ENCODE data around the gene XPO4.

XPO4 gene

GRCh38 chr13:20826843-20827560 lies 75.5 kb downstream of the XPO4 start:
- no peak for DNase-seq

GRCh38 chr13:20826301-20826700 lies 76.2 kb downstream of the XPO4 start:
- DNase-seq, result no peak

DNA sequence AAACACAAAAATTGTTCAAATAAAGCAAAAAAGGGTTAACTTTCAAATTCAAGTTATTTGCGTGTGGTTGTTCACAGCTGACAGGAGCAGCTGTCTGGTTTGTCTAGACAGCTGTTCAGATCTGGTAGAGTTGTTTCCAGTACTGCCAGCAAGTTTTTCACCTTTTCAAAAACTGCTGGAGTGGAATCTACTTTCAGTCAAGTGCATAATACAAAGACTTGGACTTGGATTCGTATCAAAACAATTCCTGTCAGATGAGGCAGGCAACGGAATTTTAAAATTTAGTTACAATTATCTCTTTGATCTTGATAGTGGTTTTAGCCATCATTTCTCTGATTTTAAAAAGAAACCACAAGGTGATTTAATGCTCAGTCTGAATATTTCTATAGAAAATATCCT lies 77.1 kb downstream of the XPO4 start:
- no peak for DNase-seq

- DNase-seq, result no peak
These were observed 77.6 kb downstream of the XPO4 start for GRCh38 chr13:20824762-20825476.

- DNase-seq, result no peak
These were observed 79.5 kb downstream of the XPO4 start for GRCh38 chr13:20823071-20823470.

GRCh38 chr13:20822406-20822805 lies 80.1 kb downstream of the XPO4 start:
- no peak for DNase-seq

DNA sequence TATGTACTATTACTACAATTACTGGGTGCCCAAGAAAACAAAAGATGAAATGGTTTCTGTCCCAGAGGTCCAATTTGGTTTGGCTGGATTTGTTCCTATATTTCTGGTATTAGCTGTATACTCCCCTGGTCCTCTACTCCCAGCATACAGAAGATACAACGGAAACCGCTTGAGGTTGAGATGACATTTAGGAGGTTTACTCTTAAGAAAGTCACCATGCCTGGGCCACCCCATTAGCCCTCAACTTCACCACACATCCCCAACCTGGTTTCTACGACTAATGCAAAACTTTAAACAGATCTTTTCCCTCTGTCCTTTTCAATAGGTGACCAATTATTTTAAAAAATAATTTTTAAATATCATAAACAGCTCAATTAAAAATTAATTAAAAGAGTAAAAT lies 82.8 kb downstream of the XPO4 start:
- no peak for DNase-seq

DNA sequence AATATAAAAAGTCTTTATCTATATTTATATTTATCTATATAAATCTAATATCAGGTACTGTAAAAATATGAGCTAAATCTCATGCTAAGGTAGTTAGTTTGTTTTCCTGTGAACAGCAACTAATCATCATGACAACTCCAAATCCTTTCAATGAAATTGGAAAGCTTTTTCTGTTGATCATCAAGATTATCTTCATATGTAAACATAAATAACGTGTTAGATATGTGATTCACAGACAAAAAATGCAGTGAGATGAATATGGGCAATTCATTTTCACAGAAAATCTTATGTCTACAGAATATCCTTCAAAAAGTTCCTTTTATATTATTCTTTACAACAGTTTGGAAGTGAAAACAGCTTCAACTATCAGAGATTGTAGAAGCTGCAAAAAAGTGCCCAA lies 87.1 kb downstream of the XPO4 start:
- no peak for DNase-seq

GRCh38 chr13:20814224-20814910 lies 88.2 kb downstream of the XPO4 start:
- peak in 1 of 2 experiments; percentile 31 for DNase-seq

- no peak for DNase-seq
These were observed 89.7 kb downstream of the XPO4 start for GRCh38 chr13:20812890-20813289.

DNA sequence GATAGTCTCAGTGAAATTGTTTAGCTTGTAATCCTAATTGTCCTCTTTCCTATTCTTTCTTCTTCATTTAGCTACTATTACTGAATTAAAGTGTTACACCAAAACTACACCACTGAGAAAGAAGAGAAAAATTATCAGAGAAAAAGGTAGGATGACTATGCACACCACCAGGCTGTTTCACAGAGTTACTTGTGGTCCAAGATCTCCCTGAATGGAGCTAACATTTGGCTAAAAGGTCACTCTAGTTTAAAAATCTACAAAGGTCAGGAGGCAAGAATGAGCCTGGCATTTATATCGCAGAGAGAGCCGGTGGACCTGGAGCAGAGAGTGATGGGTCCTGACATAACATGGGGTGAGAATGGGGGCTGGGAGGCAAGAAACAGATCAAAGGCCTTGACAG lies 91.7 kb downstream of the XPO4 start:
- no peak for DNase-seq

DNA sequence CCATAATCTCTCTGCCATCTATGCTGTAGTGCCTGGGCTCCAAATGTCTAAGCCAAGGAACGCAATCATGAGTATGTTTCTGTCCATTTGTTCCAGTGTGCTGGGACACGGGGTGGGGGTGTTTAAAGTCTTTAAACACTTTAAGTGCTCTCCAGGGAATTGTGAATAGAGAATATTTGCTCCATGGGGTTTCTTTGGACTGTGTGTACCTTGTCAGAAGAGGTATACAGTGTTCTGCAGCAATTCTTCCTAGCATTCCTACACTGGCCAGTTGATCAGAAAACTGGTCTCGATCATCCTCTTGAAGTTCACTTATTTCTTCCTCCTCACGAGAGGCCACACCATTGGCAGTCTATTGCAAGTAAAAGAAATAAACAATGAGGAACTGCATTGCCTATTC lies 93.7 kb downstream of the XPO4 start:
- DNase-seq, result no peak

DNA sequence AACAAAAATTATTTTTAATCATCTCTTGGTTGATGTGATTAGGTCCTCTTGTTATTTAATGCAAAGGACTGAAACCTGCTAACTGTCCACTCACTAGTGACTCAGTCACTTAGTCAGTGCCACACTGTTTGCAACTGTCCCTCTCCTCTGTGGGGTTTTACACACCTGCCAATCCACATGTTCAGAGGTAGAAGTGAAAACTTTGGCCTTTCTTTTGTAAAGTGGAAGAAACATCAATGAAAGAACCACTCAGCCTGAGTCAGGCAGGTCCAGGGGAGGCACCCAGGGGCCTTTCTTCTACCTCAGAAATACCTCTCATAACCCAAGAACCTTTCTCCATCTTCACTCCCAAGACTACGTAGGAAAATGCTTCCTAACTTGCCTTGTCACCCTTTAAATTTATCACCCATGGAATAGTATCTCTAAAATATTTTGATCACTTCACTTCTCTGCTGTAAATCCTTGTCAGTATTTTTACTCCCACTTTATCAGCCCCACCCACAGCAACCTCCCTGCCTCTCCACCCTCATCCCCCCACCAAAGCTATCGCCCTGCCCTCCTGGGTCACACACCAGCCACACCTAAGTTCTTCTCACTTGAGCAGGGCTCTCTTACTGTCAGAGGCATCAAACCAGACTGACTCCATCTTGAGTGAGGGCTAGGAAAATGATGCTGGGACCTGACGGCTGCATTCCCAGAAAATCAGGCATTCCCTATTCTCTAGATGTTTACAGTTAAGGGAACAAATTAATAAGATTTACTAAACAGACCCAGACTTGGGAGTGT lies 99.2 kb downstream of the XPO4 start:
- DNase-seq, result no peak

DNA sequence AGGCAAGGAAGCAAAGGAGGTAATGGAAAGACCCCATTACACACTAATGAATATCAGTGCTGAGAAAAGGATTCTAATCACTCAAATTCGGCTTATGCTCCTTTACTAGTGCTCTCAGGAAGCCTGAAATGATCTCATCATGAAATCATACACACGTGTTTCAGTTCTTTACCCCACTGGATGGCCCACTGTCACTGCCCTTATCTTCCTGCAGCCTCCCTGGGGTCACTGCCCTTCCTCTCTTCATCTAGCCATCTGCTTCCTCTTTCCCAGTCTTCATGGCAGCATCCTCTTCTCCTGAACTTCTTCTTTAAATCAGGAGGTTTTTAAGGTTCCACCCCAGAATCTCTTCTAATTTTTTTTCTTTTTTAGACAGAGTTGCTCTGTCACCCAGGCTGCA lies 100.8 kb downstream of the XPO4 start:
- no peak for DNase-seq

DNA sequence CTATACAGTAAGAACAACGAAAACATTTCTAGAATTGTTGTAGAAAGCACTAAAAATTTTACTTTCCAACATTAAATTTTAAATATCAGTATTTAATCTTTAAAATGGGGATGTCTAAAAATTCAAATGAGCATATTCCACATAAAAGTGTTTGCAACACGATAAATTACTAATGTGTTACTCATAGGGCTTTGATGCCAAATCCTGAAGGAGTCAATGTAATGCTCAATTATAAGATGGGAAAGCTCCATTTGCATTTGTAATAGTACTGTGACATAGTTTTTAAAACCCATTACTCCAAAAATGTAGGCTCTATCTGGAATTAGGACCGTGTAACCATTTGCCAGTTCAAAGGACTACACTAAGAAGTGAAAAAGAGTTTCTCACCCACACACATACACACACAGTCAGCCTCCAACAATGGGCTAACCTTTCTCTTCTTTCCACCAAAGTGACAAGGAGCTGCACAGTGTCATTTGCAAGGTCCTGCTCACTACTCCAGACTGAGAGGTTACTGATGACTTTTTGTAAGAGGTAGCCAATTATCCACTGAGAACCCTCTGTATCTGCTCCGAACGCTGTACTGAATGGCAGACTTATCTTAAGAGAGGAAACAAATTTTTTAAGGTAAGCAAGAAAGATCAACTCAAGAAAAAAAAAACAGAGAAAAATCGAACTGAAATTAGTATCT lies 102.7 kb downstream of the XPO4 start:
- no peak for DNase-seq

GRCh38 chr13:20798027-20798426 lies 104.5 kb downstream of the XPO4 start:
- DNase-seq, result no peak

GRCh38 chr13:20796791-20797508 lies 105.6 kb downstream of the XPO4 start:
- no peak for DNase-seq

DNA sequence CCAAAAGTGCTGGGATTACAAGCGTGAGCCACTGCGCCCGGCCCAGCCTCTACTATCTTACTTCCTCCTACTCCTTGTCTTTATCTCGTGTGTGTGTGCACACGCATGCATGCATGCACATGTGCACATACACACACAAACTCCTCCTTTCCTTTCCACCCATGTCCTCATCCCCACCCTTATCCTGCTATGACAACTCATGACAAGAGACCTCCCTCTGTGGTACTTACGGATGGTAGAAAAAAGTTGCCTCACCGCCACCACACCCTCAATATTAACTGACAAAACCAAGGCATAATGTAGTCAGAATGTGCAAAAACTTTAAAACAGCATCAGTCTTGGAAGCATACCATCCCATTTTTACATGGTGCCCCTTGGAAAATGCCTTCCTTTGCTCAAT lies 112.9 kb downstream of the XPO4 start:
- no peak for DNase-seq

DNA sequence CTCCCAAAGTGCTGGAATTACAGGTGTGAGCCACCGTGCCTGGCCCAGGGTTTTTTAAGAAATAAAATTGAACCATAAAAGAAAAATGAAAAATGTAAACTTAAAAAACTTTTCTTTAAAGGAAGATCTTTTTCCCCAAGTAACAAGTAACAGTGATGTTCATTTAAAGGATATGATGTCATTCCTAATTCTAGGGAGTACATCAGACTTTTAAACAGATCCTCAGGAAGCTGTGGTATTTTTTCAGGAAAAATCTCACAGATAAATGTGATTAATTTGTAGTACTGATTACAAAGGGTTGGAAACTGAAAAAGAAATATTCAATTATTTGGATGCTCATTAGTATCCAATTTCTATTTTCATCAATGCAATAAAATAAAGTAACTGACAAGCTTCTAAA lies 114.2 kb downstream of the XPO4 start:
- DNase-seq, result no peak

DNA sequence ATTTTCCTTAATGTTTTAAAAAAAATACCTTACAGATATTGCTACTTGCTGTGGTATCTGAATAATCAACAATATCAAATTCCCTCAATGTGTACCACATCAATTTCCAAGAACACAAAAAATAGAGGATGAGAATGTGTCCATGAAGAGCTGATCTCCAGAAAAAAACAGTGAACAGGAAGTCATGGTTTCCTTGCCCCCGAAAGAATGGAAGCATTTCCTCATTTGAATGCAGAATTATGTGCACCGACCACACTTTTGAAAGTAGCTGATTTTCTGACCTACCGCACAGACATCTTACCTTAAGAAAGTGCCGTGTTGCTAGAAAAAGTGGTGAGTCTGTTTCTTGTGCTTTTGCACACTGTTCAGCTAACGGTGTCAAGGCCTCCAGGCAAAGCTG lies 115.4 kb downstream of the XPO4 start:
- no peak for DNase-seq

DNA sequence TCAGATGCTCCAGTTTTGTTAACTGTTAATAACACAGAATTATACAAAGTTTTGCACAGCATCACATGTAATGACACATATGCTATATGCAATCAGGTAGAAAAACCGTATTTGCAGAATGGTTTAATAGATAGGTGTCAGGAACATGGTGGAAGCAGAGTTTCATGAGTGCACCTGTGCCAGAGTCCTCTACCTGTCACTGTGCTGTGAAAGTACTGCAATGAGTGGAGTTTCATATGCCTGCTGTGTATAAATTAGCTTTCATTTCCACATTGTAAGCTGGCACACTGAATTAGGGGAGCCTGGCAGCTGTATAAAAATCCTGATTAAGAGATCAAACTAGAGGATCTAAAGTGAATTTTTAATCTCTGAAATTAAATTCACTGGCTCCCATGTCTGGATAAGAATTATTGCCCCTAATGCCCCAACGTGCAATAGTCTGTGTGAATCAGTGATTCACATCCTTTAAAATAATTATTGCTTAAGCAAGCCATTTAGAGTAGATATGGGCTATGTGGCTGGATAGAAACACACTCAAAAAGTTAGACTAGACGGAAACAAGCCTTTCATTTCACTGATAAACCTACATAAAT lies 120.3 kb downstream of the XPO4 start:
- DNase-seq, result no peak

- DNase-seq, result no peak
These were observed 122.2 kb downstream of the XPO4 start for GRCh38 chr13:20780317-20780716.
